HUES48 (cell line): ENCODE results near the gene IDH2.
"Not testable (repeated sequence)": the region's sequence is repeated elsewhere in the genome, so short reads cannot be mapped to it uniquely, and the experiment has no call there.

ENCODE experiments used
- H3K27ac ChIP-seq: one replicate; pipeline ENCODE4 v1.7.0; 2013; ENCODE audit warnings: low read depth, low read length, inconsistent platforms
- H3K27me3 ChIP-seq: 2 replicates; pipeline ENCODE4 v1.6.1; 2013; ENCODE audit warnings: mild to moderate bottlenecking, low read length; ENCODE audit not compliant: control insufficient read depth, insufficient read depth
- H3K36me3 ChIP-seq: 2 replicates; pipeline ENCODE4 v1.6.1; 2013; ENCODE audit warnings: low read length; ENCODE audit not compliant: control insufficient read depth, insufficient read depth
- H3K4me1 ChIP-seq: 2 replicates; pipeline ENCODE4 v1.6.1; 2013; ENCODE audit warnings: mild to moderate bottlenecking, low read length; ENCODE audit not compliant: control insufficient read depth, insufficient read depth
- H3K4me3 ChIP-seq: 2 replicates; pipeline ENCODE4 v1.5.1; 2013; ENCODE audit warnings: mild to moderate bottlenecking, low read depth, low read length
- H3K9ac ChIP-seq: 2 replicates; pipeline ENCODE4 v1.6.1; 2013; ENCODE audit warnings: mild to moderate bottlenecking, low read depth, low read length, moderate library complexity
- H3K9me3 ChIP-seq: 2 replicates; pipeline ENCODE4 v1.6.1; 2013; ENCODE audit warnings: low read length; ENCODE audit not compliant: control insufficient read depth, insufficient read depth

The IDH2 gene

DNA sequence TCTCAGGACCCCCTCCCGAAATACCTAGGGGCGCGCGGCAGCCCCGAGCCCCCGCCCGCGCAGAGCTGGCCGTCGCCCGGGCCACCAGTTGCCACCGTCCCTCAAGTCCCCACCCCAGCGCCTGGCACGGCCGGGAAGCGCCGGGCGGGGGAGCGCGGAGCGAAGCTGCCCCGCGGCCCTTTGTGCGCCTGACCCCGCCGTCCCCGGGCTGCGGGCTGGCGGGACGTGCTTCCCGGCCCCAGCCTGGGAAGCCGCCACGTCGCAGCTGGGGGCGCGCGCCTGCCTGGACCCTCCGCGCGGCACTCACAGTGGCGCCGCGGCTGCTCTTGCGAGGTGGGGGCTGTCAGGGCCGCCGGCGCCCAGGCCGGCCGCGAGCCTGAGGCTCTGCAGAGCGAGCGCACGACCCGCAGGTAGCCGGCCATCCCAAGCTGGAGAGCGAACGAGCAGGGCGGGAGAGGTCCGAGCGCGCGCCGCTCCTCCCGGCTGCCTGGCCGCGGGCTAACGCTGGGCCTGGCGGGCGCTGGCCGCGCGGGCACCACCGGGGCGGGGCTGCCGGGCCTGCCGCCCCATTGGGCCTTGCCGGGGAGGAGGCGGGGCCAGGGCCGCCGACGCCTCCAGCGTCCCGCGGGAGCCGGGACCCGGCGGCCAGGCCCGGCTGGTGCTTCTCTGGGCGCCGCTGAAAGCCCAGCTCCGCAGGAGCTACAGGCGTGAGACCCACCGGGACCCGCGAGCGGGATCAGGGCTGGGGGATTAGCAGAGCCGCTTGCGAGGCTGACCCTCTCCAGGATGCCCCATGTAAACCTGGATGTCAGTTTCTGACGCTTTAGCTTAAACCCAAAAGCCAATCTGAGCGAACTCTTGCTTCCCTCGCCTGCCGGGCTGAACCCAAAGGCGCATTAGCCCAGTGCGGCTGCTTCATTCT, at the start of gene IDH2:
Gene IDH2 (minus strand): TSS at position 500 of the 922 bp plus-strand sequence. CDS start 78 bp downstream, at position 422.
- Histone ChIP-seq H3K4me3 (peak within 1 kb of the TSS; percentile 84), H3K4me1 (peaks cover 13% of the 10 kb centered on the region), H3K27me3 (peaks cover 27% of the 10 kb centered on the region), H3K9me3 (no peaks in the 10 kb centered on the region), H3K9ac (peak within 1 kb of the TSS; percentile 70; the same call in 1 of the 2 replicates), H3K27ac (peak within 1 kb of the TSS; percentile 60), H3K36me3 (no peaks in the 10 kb centered on the region)

DNA sequence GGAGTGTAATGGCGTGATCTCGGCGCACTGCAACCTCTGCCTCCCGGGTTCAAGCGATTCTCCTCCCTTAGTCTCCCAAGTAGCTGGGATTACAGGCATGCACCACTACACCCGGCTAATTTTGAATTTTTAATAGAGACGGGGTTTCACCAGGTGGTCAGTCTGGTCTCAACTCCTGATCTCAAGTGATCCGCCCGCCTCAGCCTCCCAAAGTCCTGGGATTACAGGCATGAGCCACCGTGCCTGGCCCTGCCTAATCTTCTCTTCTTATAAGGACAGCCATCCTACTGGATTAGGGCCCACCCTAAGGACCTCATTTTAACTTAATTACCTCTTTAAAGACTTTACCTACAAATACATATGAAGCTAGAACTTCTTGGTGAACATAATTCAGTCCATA, 48.3 kb upstream of the IDH2 start:
- not testable (repeated sequence) for H3K9ac ChIP-seq, H3K9me3 ChIP-seq, H3K27ac ChIP-seq, H3K27me3 ChIP-seq, H3K36me3 ChIP-seq, H3K4me3 ChIP-seq
- H3K4me1 ChIP-seq = peaks cover 16% of the 10 kb centered on the region

DNA sequence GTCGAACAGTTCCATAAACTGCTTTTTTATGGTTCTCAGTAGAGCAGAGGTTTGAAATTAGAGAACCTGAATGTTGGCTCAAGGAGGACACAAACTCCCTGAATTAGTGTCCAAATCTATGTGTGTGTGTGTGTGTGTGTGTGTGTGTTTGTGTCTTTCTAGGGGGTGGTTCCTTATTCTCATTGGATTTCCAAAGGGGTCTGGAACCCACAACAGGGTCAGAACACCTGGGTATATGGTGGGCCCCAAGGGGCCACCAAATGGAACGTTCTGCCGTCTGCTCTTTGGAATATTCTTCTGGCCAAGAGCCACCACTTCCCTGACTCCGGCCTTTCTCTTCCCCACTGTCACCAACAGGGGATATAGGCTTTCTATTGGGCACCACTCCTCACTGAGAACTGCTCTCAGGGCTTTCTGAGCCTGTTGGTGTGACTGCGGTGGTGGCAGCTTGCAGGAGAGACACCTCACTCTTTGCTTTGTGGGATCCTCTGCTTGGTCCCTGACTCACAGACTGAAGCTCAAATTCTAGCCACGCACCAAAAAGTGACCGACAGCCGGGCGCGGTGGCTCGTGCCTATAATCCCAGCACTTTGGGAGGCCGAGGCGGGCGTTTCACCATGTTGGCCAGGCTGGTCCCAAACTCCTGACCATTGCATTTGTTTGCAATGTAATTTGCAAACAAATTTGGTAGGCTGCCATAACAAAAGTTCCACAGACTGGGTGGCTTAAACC, 47.5 kb upstream of the IDH2 start:
- no peak overlapping the region for H3K27ac ChIP-seq
- no peaks in the 10 kb centered on the region for H3K9me3 ChIP-seq
- H3K4me3 ChIP-seq = no peak overlapping the region
- H3K4me1 ChIP-seq = peaks cover 16% of the 10 kb centered on the region
- no peaks in the 10 kb centered on the region for H3K36me3 ChIP-seq
- H3K9ac ChIP-seq = no peak overlapping the region
- peaks cover 5% of the 10 kb centered on the region; the same call in 1 of the 2 replicates for H3K27me3 ChIP-seq

DNA sequence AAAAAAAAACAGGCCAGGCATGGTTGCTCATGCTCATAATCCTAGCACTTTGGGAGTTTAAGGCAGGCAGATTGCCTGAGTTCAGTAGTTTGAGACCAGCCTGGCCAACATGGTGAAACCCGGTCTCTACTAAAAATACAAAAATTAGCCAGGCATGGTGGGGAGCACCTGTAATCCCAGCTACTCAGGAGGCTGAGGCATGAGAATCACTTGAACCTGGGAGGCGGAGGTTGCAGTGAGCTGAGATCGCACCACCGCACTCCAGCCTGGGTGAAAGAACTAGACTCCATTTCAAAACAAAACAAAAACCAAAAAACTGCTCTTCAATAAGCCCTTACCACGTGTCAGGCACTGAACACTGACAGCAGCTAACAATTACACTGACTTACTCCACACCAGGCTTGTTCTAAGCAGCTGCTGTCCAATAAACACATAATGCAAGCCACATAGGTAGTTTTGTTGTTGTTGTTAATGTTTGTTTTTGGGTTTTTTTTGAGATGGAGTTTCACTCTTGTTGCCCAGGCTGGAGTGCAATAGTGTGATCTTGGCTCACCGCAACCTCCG, 44.0 kb upstream of the IDH2 start:
- H3K27ac ChIP-seq, H3K4me3 ChIP-seq, H3K9ac ChIP-seq, H3K36me3 ChIP-seq, H3K9me3 ChIP-seq, H3K27me3 ChIP-seq, H3K4me1 ChIP-seq: not testable (repeated sequence)

DNA sequence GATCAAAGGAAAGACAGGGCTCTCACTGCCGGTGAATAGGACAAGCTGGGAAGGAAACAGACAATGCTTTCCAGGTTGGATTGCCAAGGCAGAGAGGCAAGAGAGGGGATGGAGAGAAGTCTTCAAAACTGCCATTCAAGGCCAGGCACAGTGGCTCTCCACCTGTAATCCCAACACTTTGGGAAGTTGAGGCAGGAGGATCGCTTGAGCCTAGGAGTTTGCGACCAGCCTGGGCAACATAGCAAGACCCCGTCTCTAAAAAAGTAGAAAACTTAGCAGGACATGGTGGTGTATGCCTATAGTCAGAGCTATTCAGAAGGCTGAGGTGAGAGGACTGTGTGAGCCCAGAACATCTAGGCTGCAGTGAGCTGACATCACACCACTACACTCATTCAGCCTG, 43.5 kb upstream of the IDH2 start:
- Histone ChIP-seq H3K36me3 (no peaks in the 10 kb centered on the region), H3K27ac (no peak overlapping the region), H3K4me1 (peaks cover 8% of the 10 kb centered on the region; the same call in 1 of the 2 replicates), H3K9ac (no peak overlapping the region), H3K4me3 (no peak overlapping the region), H3K27me3 (peaks cover 5% of the 10 kb centered on the region; the same call in 1 of the 2 replicates), H3K9me3 (no peaks in the 10 kb centered on the region)

DNA sequence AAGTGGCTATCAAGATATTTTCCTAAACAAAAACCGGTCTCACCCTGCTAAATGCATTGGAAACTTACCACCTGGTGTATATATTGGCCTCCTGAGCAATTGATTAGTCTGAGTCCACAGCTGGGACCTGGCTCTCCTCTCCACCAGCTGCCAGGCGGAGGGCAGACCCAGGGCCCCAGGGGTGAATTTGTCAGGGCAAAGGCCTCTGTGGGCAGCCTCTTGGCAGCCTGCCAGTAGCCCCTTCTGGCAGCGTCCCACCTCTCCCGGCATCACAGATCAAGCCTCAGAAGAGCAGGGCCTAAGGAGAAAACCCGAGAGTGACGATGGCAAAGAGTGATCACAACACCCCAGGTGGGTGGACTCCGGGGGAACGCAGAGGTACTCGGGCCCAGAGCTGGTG, 43.0 kb upstream of the IDH2 start:
- H3K36me3 ChIP-seq = no peaks in the 10 kb centered on the region
- H3K4me3 ChIP-seq = no peak overlapping the region
- H3K9me3 ChIP-seq = no peaks in the 10 kb centered on the region
- H3K9ac ChIP-seq = no peak overlapping the region
- H3K27me3 ChIP-seq = peaks cover 5% of the 10 kb centered on the region; the same call in 1 of the 2 replicates
- H3K27ac ChIP-seq = no peak overlapping the region
- H3K4me1 ChIP-seq = peaks cover 8% of the 10 kb centered on the region; the same call in 1 of the 2 replicates

DNA sequence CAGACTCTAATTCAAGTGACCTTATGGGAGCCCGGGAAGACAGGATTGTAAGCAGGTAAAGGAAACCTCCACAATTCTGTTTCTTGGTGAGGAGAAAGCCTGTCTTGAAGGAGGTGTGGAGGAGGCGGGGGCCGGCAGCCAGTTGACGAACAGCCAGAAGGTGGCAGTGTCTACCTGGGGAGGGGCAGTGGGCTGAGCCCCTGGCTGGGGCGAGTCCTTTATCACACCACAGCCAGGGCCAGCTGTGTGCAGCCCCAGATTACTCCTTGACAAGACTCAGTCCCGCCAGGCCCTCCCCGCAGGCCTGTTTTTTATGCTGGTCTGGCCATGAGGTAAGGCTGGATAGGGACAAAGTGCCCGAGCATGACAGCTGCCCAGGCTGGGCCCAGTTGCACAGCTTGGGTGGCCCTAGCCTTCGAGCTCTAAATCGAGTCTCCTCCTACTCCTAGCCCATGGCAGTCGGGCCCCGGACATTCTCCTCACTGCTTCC, 40.9 kb upstream of the IDH2 start:
- Histone ChIP-seq H3K27me3 (no peaks in the 10 kb centered on the region), H3K4me3 (no peak overlapping the region), H3K36me3 (no peaks in the 10 kb centered on the region), H3K9me3 (no peaks in the 10 kb centered on the region), H3K4me1 (peaks cover 8% of the 10 kb centered on the region; the same call in 1 of the 2 replicates), H3K27ac (no peak overlapping the region), H3K9ac (no peak overlapping the region)

DNA sequence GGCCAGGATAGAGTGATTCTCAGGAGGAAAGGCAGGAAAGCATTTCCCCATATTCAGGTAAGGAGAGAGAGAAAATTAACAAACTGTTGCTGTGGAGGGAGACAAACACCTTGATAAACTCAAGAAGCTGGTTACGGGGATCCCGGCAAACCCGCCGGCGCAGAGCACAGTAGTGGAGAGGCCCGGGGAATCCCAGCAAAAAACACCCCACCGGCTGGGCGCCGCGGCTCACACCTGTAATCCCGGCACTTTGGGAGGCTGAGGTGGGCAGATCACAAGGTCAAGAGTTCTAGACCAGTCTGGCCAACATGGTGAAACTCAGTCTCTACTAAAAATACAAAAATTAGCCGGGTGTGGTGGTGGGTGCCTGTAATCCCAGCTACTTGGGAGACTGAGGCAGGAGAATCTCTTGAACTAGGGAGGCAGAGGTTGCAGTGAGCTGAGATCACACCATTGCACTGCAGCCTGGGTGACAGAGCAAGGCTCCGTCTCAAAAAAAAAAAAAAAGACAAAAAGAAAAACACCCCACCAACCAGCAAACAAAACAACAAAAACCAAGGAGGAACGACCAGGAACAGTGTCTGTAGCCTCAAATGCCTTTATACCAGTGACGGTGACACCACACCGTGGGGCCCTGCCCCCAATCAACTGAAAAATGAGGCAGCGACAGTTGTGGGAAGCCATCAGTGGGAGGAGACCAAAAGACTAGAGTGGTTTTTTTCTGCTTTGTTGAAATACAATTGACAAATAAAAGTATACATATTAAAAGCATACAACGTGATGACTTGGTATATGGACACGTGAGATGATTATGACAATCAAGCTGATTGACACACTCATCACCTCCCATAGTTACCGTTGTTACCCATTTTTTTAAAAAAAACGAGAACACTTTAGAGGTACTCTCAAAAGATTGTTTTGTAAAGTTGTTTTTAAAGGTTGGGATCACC, 40.2 kb upstream of the IDH2 start:
- no peak overlapping the region for H3K4me3 ChIP-seq
- no peak overlapping the region for H3K9ac ChIP-seq
- H3K27me3 ChIP-seq = no peaks in the 10 kb centered on the region
- H3K9me3 ChIP-seq = no peaks in the 10 kb centered on the region
- H3K36me3 ChIP-seq = no peaks in the 10 kb centered on the region
- H3K4me1 ChIP-seq = peaks cover 8% of the 10 kb centered on the region; the same call in 1 of the 2 replicates
- H3K27ac ChIP-seq = no peak overlapping the region

DNA sequence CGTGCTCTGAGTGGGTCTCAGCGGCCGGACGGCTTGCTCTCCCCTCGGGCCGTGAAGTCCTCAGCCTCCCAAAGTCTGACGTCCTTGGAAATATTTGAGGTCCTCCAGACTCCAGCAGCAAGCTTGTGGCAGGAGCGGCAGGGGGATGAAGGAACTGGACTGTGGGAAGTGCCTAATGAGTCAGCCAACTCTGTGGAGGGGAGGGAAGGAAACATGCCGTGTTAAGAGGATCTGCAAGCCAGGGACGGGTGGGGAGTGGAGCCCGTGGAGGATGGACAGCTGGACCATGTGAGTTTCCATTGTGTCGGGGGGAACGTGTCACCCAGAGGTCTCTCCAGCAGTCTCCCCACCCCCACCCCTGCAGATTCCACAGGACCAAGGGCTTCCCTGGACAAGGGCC, 39.4 kb upstream of the IDH2 start:
- no peak overlapping the region for H3K27ac ChIP-seq
- H3K36me3 ChIP-seq = no peaks in the 10 kb centered on the region
- peaks cover 8% of the 10 kb centered on the region; the same call in 1 of the 2 replicates for H3K4me1 ChIP-seq
- no peaks in the 10 kb centered on the region for H3K9me3 ChIP-seq
- H3K4me3 ChIP-seq = no peak overlapping the region
- H3K27me3 ChIP-seq = no peaks in the 10 kb centered on the region
- H3K9ac ChIP-seq = no peak overlapping the region

- not testable (repeated sequence) for H3K9me3 ChIP-seq, H3K27ac ChIP-seq, H3K27me3 ChIP-seq, H3K9ac ChIP-seq, H3K36me3 ChIP-seq, H3K4me1 ChIP-seq, H3K4me3 ChIP-seq
These were observed 37.3 kb upstream of the IDH2 start for GRCh38 chr15:90139549-90139948.
